ENCODE data around the gene NDOR1.
"Not testable (repeated sequence)": the region's sequence is repeated elsewhere in the genome, so short reads cannot be mapped to it uniquely, and the experiment has no call there.

The NDOR1 gene

DNA sequence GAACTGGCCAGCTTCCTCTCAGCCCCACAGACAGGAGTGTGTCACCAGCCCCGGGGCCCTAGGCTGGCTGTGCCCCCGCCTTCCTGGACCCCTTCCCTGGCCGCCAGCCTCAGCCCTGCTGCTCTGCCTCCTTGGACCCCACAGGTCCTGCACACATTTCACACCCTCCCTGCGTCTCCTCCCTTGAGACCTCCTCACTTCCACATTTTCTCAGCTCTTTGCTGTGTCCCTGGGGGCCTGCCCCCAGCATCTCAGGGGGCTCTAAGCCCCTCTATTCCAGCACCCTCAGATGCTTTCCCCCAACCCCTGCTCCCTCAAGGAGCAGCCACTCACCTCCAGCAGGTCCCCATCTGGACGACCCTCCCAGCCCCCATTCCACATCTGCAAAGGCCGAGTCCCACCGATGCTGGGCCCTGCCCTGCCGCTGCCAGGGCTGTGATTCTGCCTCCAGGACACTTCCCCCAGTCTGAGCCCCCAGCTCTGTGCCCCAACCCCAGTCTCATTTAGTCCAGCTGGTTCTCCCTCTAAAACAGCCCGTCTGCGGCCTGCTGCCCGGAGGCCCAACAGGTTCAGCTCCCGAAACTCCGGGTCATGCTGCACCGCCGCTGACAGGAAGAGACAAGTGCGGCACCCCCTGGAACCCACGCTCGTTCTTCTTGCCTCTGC lies 29.4 kb downstream of the NDOR1 start:
- Histone ChIP-seq H3K27me3 (no peaks in the 10 kb centered on the region), H3K9me3 (replicated peaks in 1 of 11) (no peaks in the 10 kb centered on the region), H3K27ac (0 out of 22 replicates have a peak overlapping the region, but pooled peaks of 1 of the 11 experiments have one; percentile 7), H3K4me2 (peak overlapping the region; percentile 90 to 98 (median 95)), H3K9ac (peak overlapping the region in 7 of 11 experiments; percentile 15 to 71 (median 58); a peak in 9 of 22 replicates), H4K20me1 (peaks cover 0 to 47% (median 38%) of the 10 kb centered on the region in 11 experiments; a peak in 19 of 22 replicates), H3K4me3 (peak overlapping the region in 4 of 10 experiments; percentile 4 to 56 (median 44); a peak in 6 of 20 replicates), H3K4me1 (peaks cover 63 to 83% (median 79%) of the 10 kb centered on the region in 10 experiments), H3K36me3 (no peaks in the 10 kb centered on the region)
- no peak for TF ChIP-seq Cebpa-rat (IDR thresholded peaks at IDR 0.05)

DNA sequence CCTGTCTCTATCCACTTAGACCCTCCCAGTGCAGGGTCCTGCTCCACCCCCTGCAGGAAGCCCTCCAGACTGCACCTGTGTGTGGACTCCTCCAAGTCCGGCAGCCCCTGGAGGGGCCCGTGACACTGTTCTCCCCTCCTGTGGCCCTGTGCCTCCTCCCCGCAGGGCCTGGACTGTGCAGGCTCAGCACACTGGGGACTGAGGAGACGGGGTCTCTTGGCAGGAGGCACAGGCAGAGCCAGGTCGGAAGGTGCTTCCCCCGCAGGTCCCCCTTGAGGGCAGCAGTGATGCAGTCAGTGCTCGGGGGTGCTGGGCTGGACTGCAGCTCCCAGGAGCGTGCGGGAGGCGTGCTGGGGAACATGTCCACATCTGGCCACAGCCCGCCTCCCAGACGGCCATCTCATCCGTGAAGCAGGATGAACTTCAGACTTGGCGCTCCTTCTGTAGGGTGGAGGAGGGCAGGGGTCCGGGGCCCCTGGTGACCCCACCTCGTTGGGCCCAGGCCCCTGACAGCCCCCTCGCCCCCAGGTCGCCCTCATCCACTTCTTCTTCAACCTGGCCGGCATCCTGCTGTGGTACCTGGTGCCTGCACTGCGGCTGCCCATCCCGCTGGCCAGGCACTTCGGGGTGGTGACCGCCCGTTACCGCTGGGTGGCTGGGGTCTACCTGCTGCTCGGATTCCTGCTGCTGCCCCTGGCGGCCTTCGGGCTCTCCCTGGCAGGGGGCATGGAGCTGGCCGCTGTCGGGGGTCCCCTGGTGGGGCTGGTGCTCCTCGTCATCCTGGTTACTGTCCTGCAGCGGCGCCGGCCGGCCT lies 30.1 kb downstream of the NDOR1 start:
- Histone ChIP-seq H3K9ac (peak overlapping the region in 10 of 11 experiments; percentile 8 to 71 (median 54); a peak in 16 of 22 replicates), H3K9me3 (replicated peaks in 1 of 11) (no peaks in the 10 kb centered on the region), H3K4me1 (peaks cover 58 to 78% (median 73%) of the 10 kb centered on the region in 10 experiments), H4K20me1 (peaks cover 0 to 47% (median 38%) of the 10 kb centered on the region in 11 experiments; a peak in 19 of 22 replicates), H3K4me3 (peak overlapping the region in 6 of 10 experiments; percentile 1 to 56 (median 39); a peak in 9 of 20 replicates), H3K27ac (peak overlapping the region in 6 of 11 experiments; percentile 15 to 44 (median 34); a peak in 7 of 22 replicates), H3K27me3 (no peaks in the 10 kb centered on the region), H3K36me3 (no peaks in the 10 kb centered on the region), H3K4me2 (peak overlapping the region; percentile 90 to 98 (median 95))
- TF ChIP-seq Cebpa-rat (IDR thresholded peaks at IDR 0.05) = no peak

DNA sequence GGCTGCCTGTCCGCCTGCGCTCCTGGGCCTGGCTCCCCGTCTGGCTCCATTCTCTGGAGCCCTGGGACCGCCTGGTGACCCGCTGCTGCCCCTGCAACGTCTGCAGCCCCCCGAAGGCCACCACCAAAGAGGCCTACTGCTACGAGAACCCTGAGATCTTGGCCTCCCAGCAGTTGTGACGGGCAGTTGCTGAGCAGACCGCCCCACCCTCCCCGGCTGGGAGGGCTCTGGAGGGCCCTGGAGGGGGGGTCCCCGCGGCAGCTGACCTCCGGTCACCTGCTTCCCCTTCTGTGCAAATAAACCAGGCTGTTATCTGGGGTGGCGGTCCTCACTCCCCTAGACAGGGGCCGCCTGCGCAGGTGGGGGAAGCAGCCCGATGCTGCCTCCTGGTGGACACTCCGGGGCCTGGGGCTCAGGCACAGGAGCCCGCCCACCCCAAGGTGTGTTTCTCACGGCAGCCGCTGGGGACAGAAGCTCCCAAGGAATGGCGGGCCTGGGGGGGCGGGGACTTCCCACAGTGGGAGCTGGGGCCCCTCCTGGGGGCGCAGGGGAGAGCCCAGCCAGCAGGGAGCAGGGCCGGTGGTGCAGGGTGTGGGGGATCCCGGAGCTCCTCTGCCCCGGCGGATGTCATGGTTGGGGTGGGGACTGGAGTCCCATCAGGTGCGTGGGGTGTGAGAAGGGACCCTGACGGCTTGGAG lies 30.9 kb downstream of the NDOR1 start:
- Histone ChIP-seq H3K9me3 (replicated peaks in 1 of 11) (no peaks in the 10 kb centered on the region), H4K20me1 (peaks cover 0 to 49% (median 38%) of the 10 kb centered on the region in 11 experiments; a peak in 19 of 22 replicates), H3K27ac (peak overlapping the region in 8 of 11 experiments; percentile 25 to 64 (median 46); a peak in 15 of 22 replicates), H3K4me3 (peak overlapping the region; percentile 1 to 56 (median 32); a peak in 12 of 20 replicates), H3K4me1 (peaks cover 58 to 76% (median 70%) of the 10 kb centered on the region in 10 experiments), H3K27me3 (no peaks in the 10 kb centered on the region), H3K4me2 (peak overlapping the region; percentile 90 to 98 (median 95)), H3K36me3 (no peaks in the 10 kb centered on the region), H3K9ac (peak overlapping the region in 10 of 11 experiments; percentile 40 to 93 (median 67); a peak in 18 of 22 replicates)
- no peak for TF ChIP-seq Cebpa-rat (IDR thresholded peaks at IDR 0.05)

DNA sequence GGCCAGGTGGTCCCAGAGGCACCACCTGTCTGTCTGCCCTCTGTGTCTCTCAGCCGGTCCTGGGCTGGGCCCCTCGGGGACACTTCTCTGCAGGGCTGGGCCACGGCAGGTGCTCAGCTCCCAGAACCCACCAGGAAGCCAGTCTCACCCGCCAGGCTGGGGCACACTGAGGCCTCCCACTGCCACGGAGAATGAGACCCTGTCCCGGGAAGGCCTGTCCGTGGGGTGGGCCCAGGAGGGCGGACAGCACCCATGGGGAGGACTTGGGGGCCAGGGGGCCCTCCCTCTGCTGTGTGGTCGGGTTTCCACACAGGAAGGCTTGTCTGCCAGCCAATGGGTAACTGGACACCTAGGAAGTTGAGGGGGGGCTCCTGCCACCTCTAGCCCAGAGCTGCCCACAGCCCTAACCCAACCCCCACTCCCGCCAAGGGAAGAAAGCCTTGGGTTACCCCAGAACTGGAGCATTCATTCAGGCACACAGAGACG lies 31.5 kb downstream of the NDOR1 start:
- Histone ChIP-seq H3K9me3 (replicated peaks in 1 of 11) (peaks cover 0 to 3% (median 0%) of the 10 kb centered on the region in 11 experiments; a peak in 1 of 22 replicates), H3K27ac (peak overlapping the region in 8 of 11 experiments; percentile 25 to 64 (median 46); a peak in 15 of 22 replicates), H3K4me3 (peak overlapping the region in 8 of 10 experiments; percentile 23 to 40 (median 30); a peak in 6 of 20 replicates), H3K4me1 (peaks cover 58 to 71% (median 66%) of the 10 kb centered on the region in 10 experiments), H3K4me2 (peak overlapping the region; percentile 90 to 98 (median 95)), H3K9ac (peak overlapping the region in 10 of 11 experiments; percentile 35 to 93 (median 66); a peak in 17 of 22 replicates), H4K20me1 (peaks cover 5 to 55% (median 43%) of the 10 kb centered on the region in 11 experiments), H3K36me3 (peaks cover 3 to 5% (median 4%) of the 10 kb centered on the region in 11 experiments; a peak in 21 of 22 replicates), H3K27me3 (no peaks in the 10 kb centered on the region)
- TF ChIP-seq Cebpa-rat (IDR thresholded peaks at IDR 0.05) = no peak

DNA sequence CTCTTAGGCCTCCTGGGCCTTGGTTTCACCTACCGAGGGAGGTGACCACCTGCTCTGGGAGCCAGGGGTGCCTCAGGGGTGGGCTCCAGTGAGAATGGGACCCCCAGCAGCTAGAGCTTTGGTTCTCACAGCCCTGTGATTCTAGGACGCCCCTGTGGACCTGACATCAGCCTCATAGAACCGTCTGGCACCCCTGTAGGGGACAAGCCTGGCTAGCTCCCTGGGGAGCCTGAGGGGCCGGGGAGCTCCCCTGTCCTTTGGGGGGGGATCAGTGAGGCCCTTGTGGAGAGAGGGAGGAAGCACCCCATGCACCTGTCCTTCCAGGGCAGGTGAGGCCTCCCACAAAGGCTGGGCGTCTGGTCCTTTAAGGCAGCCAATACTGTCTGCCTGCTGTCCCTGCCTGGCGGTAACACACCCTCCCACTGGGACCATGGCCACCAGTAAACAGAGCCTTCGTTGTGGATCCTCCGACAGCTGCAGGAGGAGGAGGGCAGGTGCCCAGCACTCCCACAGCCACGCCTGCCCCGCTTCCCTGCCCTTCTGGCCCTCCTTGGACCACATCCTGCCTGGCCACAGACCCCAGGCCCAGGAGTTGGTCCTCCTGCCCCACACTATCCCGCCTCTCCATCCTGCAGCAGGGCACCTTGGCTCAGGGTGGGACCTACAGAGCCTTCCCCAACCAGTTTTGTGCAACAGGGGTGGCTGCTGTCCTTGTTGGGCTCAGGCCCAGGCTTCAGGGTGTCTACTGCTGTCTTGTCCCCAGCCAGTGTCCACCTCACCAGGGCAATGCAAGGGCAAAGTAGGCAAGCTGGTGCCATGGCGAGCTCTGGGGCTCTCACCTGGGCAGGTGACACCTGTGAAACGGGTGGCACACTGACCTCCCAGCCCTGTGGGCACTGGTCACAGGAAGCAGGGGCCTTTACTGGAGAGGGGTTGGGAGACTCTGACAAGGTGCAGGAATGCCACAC lies 32.5 kb downstream of the NDOR1 start:
- Histone ChIP-seq H3K27ac (peak overlapping the region in 8 of 11 experiments; percentile 25 to 64 (median 46); a peak in 12 of 22 replicates), H3K36me3 (peaks cover 14 to 15% (median 15%) of the 10 kb centered on the region in 11 experiments), H3K4me1 (peaks cover 65 to 75% (median 71%) of the 10 kb centered on the region in 10 experiments), H3K9ac (peak overlapping the region; percentile 16 to 93 (median 70); a peak in 21 of 22 replicates), H3K9me3 (replicated peaks in 1 of 11) (peaks cover 0 to 3% (median 0%) of the 10 kb centered on the region in 11 experiments; a peak in 1 of 22 replicates), H3K4me2 (peak overlapping the region; percentile 90 to 98 (median 95)), H3K27me3 (no peaks in the 10 kb centered on the region), H4K20me1 (peaks cover 16 to 66% (median 54%) of the 10 kb centered on the region in 11 experiments), H3K4me3 (peak overlapping the region in 6 of 10 experiments; percentile 3 to 67 (median 14); a peak in 4 of 20 replicates)
- no peak for TF ChIP-seq Cebpa-rat (IDR thresholded peaks at IDR 0.05)

DNA sequence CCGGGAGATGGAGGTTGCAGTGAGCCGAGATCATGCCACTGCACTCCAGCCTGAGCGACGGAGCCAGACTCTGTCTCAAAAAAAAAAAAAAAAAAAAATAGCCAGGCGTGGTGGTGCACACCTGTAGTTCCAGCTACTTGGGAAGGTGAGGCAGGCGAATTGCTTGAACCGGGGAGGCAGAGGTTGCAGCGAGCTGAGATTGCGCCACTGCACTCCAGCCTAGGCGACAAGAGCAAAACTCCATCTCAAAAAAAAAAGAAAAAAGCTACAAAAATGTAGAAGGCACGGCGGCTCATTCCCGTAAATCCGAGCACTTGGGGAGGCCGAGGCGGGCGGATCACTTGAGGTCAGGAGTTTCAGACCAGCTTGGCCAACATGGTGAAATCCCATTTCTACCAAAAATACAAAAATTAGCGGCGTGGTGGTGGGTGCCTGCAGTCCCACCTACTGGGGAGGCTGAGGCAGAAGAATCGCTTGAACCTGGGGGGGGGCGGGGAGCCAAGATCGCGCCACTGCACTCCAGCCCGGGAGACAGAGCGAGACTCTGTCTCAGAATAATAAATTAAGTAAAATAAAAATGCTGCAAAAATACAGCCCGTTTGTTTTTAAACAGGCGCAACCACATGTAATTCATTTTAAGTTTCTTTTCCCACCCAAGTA lies 34.2 kb downstream of the NDOR1 start:
- Histone ChIP-seq H3K4me3 (peak overlapping the region; percentile 60 to 79 (median 68)), H3K36me3 (peaks cover 23 to 30% (median 27%) of the 10 kb centered on the region in 11 experiments), H3K9ac (peak overlapping the region; percentile 83 to 93 (median 88)), H3K4me2 (peak overlapping the region; percentile 90 to 98 (median 95)), H4K20me1 (peaks cover 30 to 76% (median 70%) of the 10 kb centered on the region in 11 experiments), H3K4me1 (peaks cover 74 to 82% (median 79%) of the 10 kb centered on the region in 10 experiments), H3K27ac (peak overlapping the region; percentile 75 to 94 (median 90))
- H3K27me3 ChIP-seq; H3K9me3 ChIP-seq (replicated peaks in 1 of 11): not testable (repeated sequence)
